A673 (cell line): ENCODE data around the gene NKX6-2.

Source experiments
- EZH2 ChIP-seq: fragments of 200-600 bp; sonication (generic); IDR thresholded peaks from 2 replicates; pipeline ENCODE4 v1.6.1; 2017; ENCODE audit warnings: borderline replicate concordance, low read depth, mild to moderate bottlenecking, mixed read lengths, antibody characterized with exemption, low read length; ENCODE audit not compliant: poor library complexity, severe bottlenecking
- TF ChIP-seq, protein P1 (sequence below): fragments of 300-800, 200-600 bp; sonication (generic); conservative IDR thresholded peaks from 2 replicates; pipeline ENCODE4 v1.5.1; 2017; ENCODE audit warnings: low read depth, mild to moderate bottlenecking, antibody characterized with exemption, low read length, moderate library complexity, mixed read lengths

DNA sequence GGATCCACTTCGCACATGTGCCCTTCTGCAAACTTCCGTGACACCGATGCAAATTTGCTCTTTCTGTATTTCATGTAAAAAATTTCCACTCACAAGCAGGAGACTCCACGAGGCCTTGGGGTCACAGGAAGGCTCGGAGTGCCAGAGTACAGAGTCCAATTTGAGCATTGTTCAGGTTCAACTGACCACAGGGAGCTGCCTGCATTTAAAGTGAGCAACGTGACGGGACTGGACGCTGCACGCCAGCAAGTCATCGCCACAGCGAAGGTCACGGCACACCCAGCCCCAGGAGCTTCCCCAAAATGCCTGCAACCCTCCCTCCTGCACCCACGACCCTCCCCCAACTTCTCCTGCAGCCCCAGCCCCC is 41.5 kb upstream of the NKX6-2 start:
- TF ChIP-seq, protein P1, sequence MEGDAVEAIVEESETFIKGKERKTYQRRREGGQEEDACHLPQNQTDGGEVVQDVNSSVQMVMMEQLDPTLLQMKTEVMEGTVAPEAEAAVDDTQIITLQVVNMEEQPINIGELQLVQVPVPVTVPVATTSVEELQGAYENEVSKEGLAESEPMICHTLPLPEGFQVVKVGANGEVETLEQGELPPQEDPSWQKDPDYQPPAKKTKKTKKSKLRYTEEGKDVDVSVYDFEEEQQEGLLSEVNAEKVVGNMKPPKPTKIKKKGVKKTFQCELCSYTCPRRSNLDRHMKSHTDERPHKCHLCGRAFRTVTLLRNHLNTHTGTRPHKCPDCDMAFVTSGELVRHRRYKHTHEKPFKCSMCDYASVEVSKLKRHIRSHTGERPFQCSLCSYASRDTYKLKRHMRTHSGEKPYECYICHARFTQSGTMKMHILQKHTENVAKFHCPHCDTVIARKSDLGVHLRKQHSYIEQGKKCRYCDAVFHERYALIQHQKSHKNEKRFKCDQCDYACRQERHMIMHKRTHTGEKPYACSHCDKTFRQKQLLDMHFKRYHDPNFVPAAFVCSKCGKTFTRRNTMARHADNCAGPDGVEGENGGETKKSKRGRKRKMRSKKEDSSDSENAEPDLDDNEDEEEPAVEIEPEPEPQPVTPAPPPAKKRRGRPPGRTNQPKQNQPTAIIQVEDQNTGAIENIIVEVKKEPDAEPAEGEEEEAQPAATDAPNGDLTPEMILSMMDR, result no peak
- no peak for TF ChIP-seq EZH2
